ENCODE data around the gene GUSB. TPM values are rescaled to one million over a fixed set of nuclear protein-coding genes. Genes with fewer than 3 reads are reported as not detected.
A peak's percentile ranks its signal among the peaks of the same experiment; 100 is the strongest.

Gene GUSB
- total RNA-seq, 4 donors from 2014 or later: 10.7 to 27.1 (median 20.7) TPM

- Histone ChIP-seq H3K27ac (no peak overlapping the region), H3K27me3 (no peaks in the 10 kb centered on the region), H3K36me3 (peaks cover 94% of the 10 kb centered on the region), H3K4me1 (no peaks in the 10 kb centered on the region), H3K4me3 (no peak overlapping the region), H3K9me3 (no peaks in the 10 kb centered on the region)
- WGBS: 80% methylated on average over 6 of the region's 6 CpGs
- TF ChIP-seq EP300 (IDR thresholded peaks at IDR 0.05) (no peak), POLR2AphosphoS5 (IDR thresholded peaks at IDR 0.05) (no peak)
- DNase-seq (ENCODE audit: low spot score in 2 of 2): no peak
Measured at GRCh38 chr7:65962033-65962432, 20.0 kb downstream of the GUSB start.

DNA sequence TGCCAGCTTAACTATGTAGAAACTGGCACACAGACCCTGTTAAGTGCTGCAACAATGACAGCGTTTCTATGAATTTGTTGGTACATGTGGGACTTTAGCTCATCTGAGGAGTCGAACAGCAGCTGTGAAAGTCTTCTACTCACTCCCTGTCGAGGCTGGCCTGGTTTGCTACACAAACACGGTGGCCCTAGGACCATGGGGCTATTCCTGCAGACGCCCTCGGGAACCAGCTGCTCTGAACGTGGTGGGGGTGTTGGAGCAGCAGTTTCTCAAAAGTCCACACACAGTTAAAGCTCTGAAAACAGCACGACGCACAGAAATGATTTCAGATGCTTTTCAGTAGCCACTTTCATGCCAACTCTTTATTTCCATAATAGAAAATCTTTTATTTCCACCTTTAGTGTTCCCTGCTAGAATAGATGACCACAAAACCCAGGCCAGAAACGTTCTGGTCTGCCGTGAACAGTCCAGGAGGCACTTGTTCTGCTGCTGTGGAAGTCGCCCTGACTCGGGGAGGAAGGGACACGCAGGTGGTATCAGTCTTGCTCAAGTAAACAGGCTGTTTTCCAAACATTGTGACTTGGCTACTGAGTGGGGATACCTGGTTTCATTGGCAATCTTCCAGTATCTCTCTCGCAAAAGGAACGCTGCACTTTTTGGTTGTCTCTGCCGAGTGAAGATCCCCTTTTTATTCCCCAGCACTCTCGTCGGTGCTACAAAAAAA, 21.5 kb downstream of the GUSB start:
- H3K4me3 ChIP-seq: no peak overlapping the region
- no peak for DNase-seq (ENCODE audit: low spot score in 2 of 2)
- peaks cover 91% of the 10 kb centered on the region for H3K36me3 ChIP-seq
- H3K9me3 ChIP-seq: no peaks in the 10 kb centered on the region
- no peak for TF ChIP-seq POLR2A (IDR thresholded peaks at IDR 0.05)
- TF ChIP-seq EP300 (IDR thresholded peaks at IDR 0.05): no peak
- TF ChIP-seq POLR2AphosphoS5 (IDR thresholded peaks at IDR 0.05): no peak
- no peak for TF ChIP-seq CTCF (IDR thresholded peaks at IDR 0.05)
- H3K4me1 ChIP-seq: no peaks in the 10 kb centered on the region
- H3K27me3 ChIP-seq: no peaks in the 10 kb centered on the region
- H3K27ac ChIP-seq: no peak overlapping the region
- 81% methylated on average over 19 of the region's 19 CpGs for WGBS

GRCh38 chr7:65955718-65956117, 26.3 kb downstream of the GUSB start:
- WGBS: 93% methylated on average over 4 of the region's 4 CpGs
- TF ChIP-seq POLR2A (IDR thresholded peaks at IDR 0.05): no peak
- no peak for TF ChIP-seq POLR2AphosphoS5 (IDR thresholded peaks at IDR 0.05)
- TF ChIP-seq EP300 (IDR thresholded peaks at IDR 0.05): no peak
- TF ChIP-seq CTCF (IDR thresholded peaks at IDR 0.05): no peak
- no peak for DNase-seq (ENCODE audit: low spot score in 2 of 2)
- no peak overlapping the region for H3K27ac ChIP-seq
- H3K4me1 ChIP-seq: no peaks in the 10 kb centered on the region
- H3K36me3 ChIP-seq: peaks cover 63% of the 10 kb centered on the region
- no peaks in the 10 kb centered on the region for H3K9me3 ChIP-seq
- H3K4me3 ChIP-seq: no peak overlapping the region
- no peaks in the 10 kb centered on the region for H3K27me3 ChIP-seq

DNA sequence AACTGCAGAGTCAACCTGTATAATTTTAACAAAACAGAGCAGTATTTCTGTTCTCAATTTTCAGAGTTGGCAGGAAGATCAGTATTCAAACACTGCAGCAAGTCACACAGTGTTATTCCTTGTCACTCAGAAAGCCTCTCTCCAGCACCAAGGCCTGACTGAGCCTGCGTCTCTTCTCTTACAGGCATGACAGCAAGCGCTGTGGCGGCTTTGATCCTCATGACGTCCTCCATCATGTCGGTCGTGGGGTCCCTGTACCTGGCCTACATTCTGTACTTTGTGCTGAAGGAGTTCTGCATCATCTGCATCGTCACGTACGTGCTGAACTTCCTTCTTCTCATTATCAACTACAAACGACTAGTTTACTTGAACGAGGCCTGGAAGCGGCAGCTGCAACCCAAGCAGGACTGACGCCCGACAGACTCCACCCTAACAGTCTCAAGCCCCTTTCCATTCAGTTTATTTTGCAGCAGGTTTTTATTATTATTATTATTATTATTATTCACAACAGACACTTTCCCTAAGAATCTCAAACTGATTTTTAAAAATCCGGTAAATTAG, 28.0 kb downstream of the GUSB start:
- peak in 1 of 2 donors; percentile 50 for DNase-seq (ENCODE audit: low spot score in 2 of 2)

GRCh38 chr7:65953001-65953720, 28.9 kb downstream of the GUSB start:
- TF ChIP-seq CTCF (IDR thresholded peaks at IDR 0.05): no peak
- no peak for TF ChIP-seq EP300 (IDR thresholded peaks at IDR 0.05)
- TF ChIP-seq POLR2A (IDR thresholded peaks at IDR 0.05): no peak
- no peak for TF ChIP-seq POLR2AphosphoS5 (IDR thresholded peaks at IDR 0.05)

More for the DNA sequence above, 28.0 kb downstream of the GUSB start:
- H3K36me3 ChIP-seq: peaks cover 45% of the 10 kb centered on the region
- H3K9me3 ChIP-seq: no peaks in the 10 kb centered on the region
- TF ChIP-seq POLR2A (IDR thresholded peaks at IDR 0.05) (no peak), CTCF (IDR thresholded peaks at IDR 0.05) (no peak), POLR2AphosphoS5 (IDR thresholded peaks at IDR 0.05) (no peak), EP300 (IDR thresholded peaks at IDR 0.05) (no peak)
- H3K27ac ChIP-seq: no peak overlapping the region
- no peaks in the 10 kb centered on the region for H3K27me3 ChIP-seq
- no peaks in the 10 kb centered on the region for H3K4me1 ChIP-seq
- WGBS: 92% methylated on average over 15 of the region's 15 CpGs
- no peak overlapping the region for H3K4me3 ChIP-seq

More at GRCh38 chr7:65953001-65953720, 28.9 kb downstream of the GUSB start:
- no peak overlapping the region for H3K4me3 ChIP-seq
- no peak for DNase-seq (ENCODE audit: low spot score in 2 of 2)
- H3K27ac ChIP-seq: no peak overlapping the region
- 89% methylated on average over 5 of the region's 5 CpGs for WGBS
- H3K27me3 ChIP-seq: no peaks in the 10 kb centered on the region
- H3K4me1 ChIP-seq: no peaks in the 10 kb centered on the region
- no peaks in the 10 kb centered on the region for H3K9me3 ChIP-seq
- peaks cover 40% of the 10 kb centered on the region for H3K36me3 ChIP-seq
